K562 (cell line): ENCODE results near the gene FBXW7. TPM values are rescaled to one million over a fixed set of nuclear protein-coding genes. Genes with fewer than 3 reads are reported as not detected.
A peak's percentile ranks its signal among the peaks of the same experiment; 100 is the strongest.

Experiments
- ATAC-seq: fragments of 200-7000 bp; cut with Tn5 transposase; 3 replicates; pipeline ENCODE4 v1.9.1; 2020; ENCODE audit warnings: moderate library complexity
- BruUV-seq: library from RNA; stranded (reverse); fragments of 400-500 nt; replicated peaks from 2 replicates; lab custom pipeline; 2021; lab: Mats Ljungman, UMichigan
- CTCF ChIA-PET: fragments of 300-600 bp; formaldehyde crosslinking; extraction: SDS; loops from one replicate; lab custom pipeline; 2021; ENCODE audit warnings: low intra/inter-chr PET ratio; lab: Yijun Ruan, JAX
- POLR2A ChIA-PET: fragments of 300-600, 350-650 bp; sonication (Branson Sonifier 250); formaldehyde crosslinking; extraction: SDS; loops from one replicate; lab custom pipeline; 2021; ENCODE audit warnings: antibody characterized with exemption, inconsistent platforms; lab: Yijun Ruan, JAX
- DNase-seq, 4 experiments: peaks; one replicate each; pipeline versions ENCODE4 v3.0.0 to v3.0.0-alpha.2; 2011 to 2018; ENCODE audit warnings: low spot score in 3 of 4, mixed read lengths in 3 of 4; ENCODE audit errors: extremely low read depth in 1 of 4
- FAIRE-seq: peaks from 2 replicates; lab custom pipeline; 2011; peaks lifted over from hg19 to GRCh38; lab: Jason Lieb, UNC
- H2AFZ ChIP-seq: 2 replicates; pipeline ENCODE4 v1.6.0; 2011; ENCODE audit warnings: low read depth, low read length, control low read depth, inconsistent platforms
- H3K27ac ChIP-seq: fragments of 200-600 bp; 3 replicates; pipeline ENCODE4 v1.8.0; 2011; ENCODE audit warnings: low read depth, mild to moderate bottlenecking, control low read depth, inconsistent platforms, low read length, moderate library complexity, mixed read lengths; ENCODE audit errors: extremely low read depth
- H3K27me3 ChIP-seq, 2 experiments: fragments of 300-600 bp in 1 of 2; 2 replicates in 1 of 2; 3 replicates in 1 of 2; pipeline versions ENCODE4 v1.6.0 to v1.8.0; 2011; ENCODE audit warnings: inconsistent platforms in 2 of 2, low read length in 2 of 2, mild to moderate bottlenecking in 1 of 2, mixed read lengths in 1 of 2, moderate library complexity in 1 of 2; ENCODE audit not compliant: control insufficient read depth in 2 of 2, insufficient read depth in 2 of 2
- H3K36me3 ChIP-seq: fragments of 300-600 bp; 3 replicates; pipeline ENCODE4 v1.8.0; 2011; ENCODE audit warnings: mild to moderate bottlenecking, low read length, inconsistent platforms; ENCODE audit not compliant: control insufficient read depth, insufficient read depth
- H3K4me1 ChIP-seq, 2 experiments: fragments of 200-600 bp in 1 of 2; replicated peaks in 1 of 2; 2 replicates in 1 of 2; 3 replicates in 1 of 2; pipeline versions ENCODE4 v1.5.1 to v1.8.0; 2011; ENCODE audit warnings: inconsistent platforms in 2 of 2, low read length in 2 of 2, mild to moderate bottlenecking in 1 of 2, mixed read lengths in 1 of 2, moderate library complexity in 1 of 2; ENCODE audit not compliant: control insufficient read depth in 2 of 2, insufficient read depth in 2 of 2
- H3K4me2 ChIP-seq: 2 replicates; pipeline ENCODE4 v1.6.1; 2011; ENCODE audit warnings: low read length, control low read depth, inconsistent platforms, mixed read lengths; ENCODE audit not compliant: insufficient read depth
- H3K4me3 ChIP-seq: fragments of 200-600 bp; sonication (generic), shearing (Covaris generic); 2 replicates; pipeline ENCODE4 v1.5.1; 2016; ENCODE audit warnings: control low read depth, inconsistent platforms
- H3K79me2 ChIP-seq: fragments of 200-600 bp; 3 replicates; pipeline ENCODE4 v1.8.0; 2011; ENCODE audit warnings: low read length, inconsistent platforms; ENCODE audit not compliant: control insufficient read depth, insufficient read depth
- H3K9ac ChIP-seq, 2 experiments: 2 replicates each; pipeline versions ENCODE4 v1.6.0 to v1.6.1; 2011; ENCODE audit warnings: low read depth in 2 of 2, low read length in 2 of 2, control low read depth in 1 of 2, inconsistent platforms in 1 of 2, mild to moderate bottlenecking in 1 of 2, mixed read lengths in 1 of 2; ENCODE audit not compliant: insufficient read depth in 1 of 2
- H3K9me1 ChIP-seq: one replicate; pipeline ENCODE4 v1.6.0; 2011; ENCODE audit warnings: inconsistent platforms, mild to moderate bottlenecking, low read length, moderate library complexity; ENCODE audit not compliant: control insufficient read depth, insufficient read depth
- H3K9me3 ChIP-seq: replicated peaks from 2 replicates; pipeline ENCODE4 v1.5.1; 2011; ENCODE audit warnings: low read depth, low read length, inconsistent platforms; ENCODE audit not compliant: control insufficient read depth, insufficient read depth
- H4K20me1 ChIP-seq: replicated peaks from 2 replicates; pipeline ENCODE4 v1.6.1; 2011; ENCODE audit warnings: low read length, inconsistent platforms, mixed read lengths; ENCODE audit not compliant: control insufficient read depth, insufficient read depth
- BRD9 ChIP-seq: fragments of 450-650 bp; IDR thresholded peaks from 2 replicates; pipeline ENCODE4 v1.6.1; 2018; ENCODE audit warnings: low read depth; ENCODE audit not compliant: partially characterized antibody
- CREM ChIP-seq: IDR thresholded peaks from 2 replicates; pipeline ENCODE4 v1.6.1; 2014; ENCODE audit warnings: antibody characterized with exemption, low read depth
- DDX20 ChIP-seq: fragments of 450-650 bp; IDR thresholded peaks from 2 replicates; pipeline ENCODE4 v1.6.1; 2016; ENCODE audit warnings: missing genetic modification characterization, low read depth, mild to moderate bottlenecking, missing compliant biosample characterization, moderate library complexity
- FOXP1 ChIP-seq: sonication (generic); formaldehyde crosslinking; IDR thresholded peaks from 2 replicates; pipeline ENCODE4 v1.8.0; 2022; ENCODE audit warnings: mild to moderate bottlenecking, missing genetic modification reagents
- HMGXB4 ChIP-seq: sonication (generic); formaldehyde crosslinking; IDR thresholded peaks from 2 replicates; pipeline ENCODE4 v1.8.1; 2023; ENCODE audit warnings: mild to moderate bottlenecking, missing genetic modification reagents
- IRF9 ChIP-seq: fragments of 450-650 bp; IDR thresholded peaks from 2 replicates; pipeline ENCODE4 v1.6.1; 2016; ENCODE audit warnings: missing biosample characterization, missing genetic modification characterization
- LEF1 ChIP-seq: fragments of 450-650 bp; IDR thresholded peaks from 2 replicates; pipeline ENCODE4 v1.6.1; 2016; ENCODE audit warnings: mild to moderate bottlenecking
- NCOA1 ChIP-seq: fragments of 450-650 bp; IDR thresholded peaks from 2 replicates; pipeline ENCODE4 v1.6.1; 2016; ENCODE audit warnings: low read depth
- RBM25 ChIP-seq: fragments of 200-400 bp; formaldehyde crosslinking; IDR thresholded peaks from 2 replicates; pipeline ENCODE4 v1.6.1; 2018; ENCODE audit warnings: low read length, low read depth, moderate library complexity; ENCODE audit not compliant: severe bottlenecking
- TFE3 ChIP-seq: fragments of 450-650 bp; formaldehyde crosslinking; IDR thresholded peaks from 2 replicates; pipeline ENCODE4 v1.4.0; 2020; ENCODE audit warnings: mild to moderate bottlenecking, mixed read lengths
- THRA ChIP-seq: fragments of 450-650 bp; IDR thresholded peaks from 2 replicates; pipeline ENCODE4 v1.6.1; 2017; ENCODE audit warnings: mild to moderate bottlenecking, moderate library complexity
- USF2 ChIP-seq: sonication (generic); formaldehyde crosslinking; IDR thresholded peaks from 2 replicates; pipeline ENCODE4 v1.5.0; 2020; ENCODE audit warnings: missing genetic modification reagents
- ZNF444 ChIP-seq: fragments of 250-450 bp; sonication (Bioruptor Pico); IDR thresholded peaks from 2 replicates; pipeline ENCODE4 v1.4.0; 2020; ENCODE audit warnings: mild to moderate bottlenecking, moderate library complexity
- WGBS: fragments of 100-300 bp; shearing (Covaris generic); methylation state at CpG from one replicate; pipeline ENCODE4 v1.1.6; 2016; ENCODE audit warnings: low coverage, mixed read lengths; ENCODE audit not compliant: insufficient coverage; ENCODE audit errors: missing lambda C conversion rate; 5-methylcytosine and 5-hydroxymethylcytosine counted together
- in situ Hi-C: fragments of 300-500 bp; cut with MboI; formaldehyde crosslinking; loops from 4 replicates; pipeline ENCODE4 v1.15.0; 2018; ENCODE audit warnings: inconsistent platforms, mixed read lengths
- intact Hi-C: fragments of 100-400 bp; cut with micrococcal nuclease; formaldehyde crosslinking; loops from 2 replicates; pipeline ENCODE4 v1.14.2; 2022
- polyA plus RNA-seq, 8 experiments: library from polyadenylated mRNA; depleted of rRNA in 4 of 8; stranded (reverse) in 5 of 8; unstranded in 3 of 8; fragments of >200 nt; fragmentation: Nextera tagmentation in 2 of 8; fragmentation: Illumina TruSeq in 1 of 8; extraction: Ambion mirVana in 2 of 8; extraction: Trizol in 1 of 8; gene quantifications; 2 replicates each; pipeline versions ENCODE4 v1.2.1 to v1.2.3, GENCODE V29; 2011 to 2014; ENCODE audit warnings: inconsistent platforms in 1 of 8, missing spikeins in 1 of 8
- total RNA-seq, 7 experiments: library from RNA; depleted of rRNA in 6 of 7; stranded (reverse); fragments of >200 nt in 6 of 7; fragmentation: Illumina TruSeq in 2 of 7; extraction: Trizol in 2 of 7; gene quantifications; 2 replicates each; pipeline versions ENCODE4 v1.2.1 to v1.2.3, GENCODE V29; 2011 to 2021; ENCODE audit warnings: low replicate concordance in 1 of 7

The FBXW7 gene
- total and polyA plus RNA-seq, 9 of the 15 experiments (the other 6 are each of a cell fraction or from before 2014, with no cell fraction given): 6.8 to 44.2 (median 16.4) TPM

GRCh38 chr4:152522245-152522644 lies 13.6 kb downstream of the FBXW7 start:
- Histone ChIP-seq H3K4me3 (no peak overlapping the region), H3K4me2 (no peak overlapping the region), H3K27me3 (no peaks in the 10 kb centered on the region), H4K20me1 (no peaks in the 10 kb centered on the region), H3K9ac (no peak overlapping the region), H3K79me2 (peaks cover 79% of the 10 kb centered on the region), H3K9me1 (no peaks in the 10 kb centered on the region), H2AFZ (no peak overlapping the region)
- FAIRE-seq (peak; percentile 42), DNase-seq (no peak)
- BruUV-seq: no TSS peak
- WGBS: 64% methylated on average over 2 of the region's 2 CpGs
- CTCF ChIA-PET: no interaction called here
- TF ChIP-seq DDX20 (tag) (no peak), TFE3 (CRISPR knock-in tag) (no peak), NCOA1 (no peak), THRA (no peak), LEF1 (no peak), ZNF444 (CRISPR knock-in tag) (no peak), RBM25 (no peak), FOXP1 (CRISPR knock-in tag) (no peak), HMGXB4 (CRISPR knock-in tag) (no peak), BRD9 (no peak), IRF9 (tag) (no peak), CREM (no peak), USF2 (no peak)
- TF ChIP-seq, all 486 proteins: peak for 0
- intact Hi-C loops (no loop called here), in situ Hi-C loops (no loop called here)
- Histone ChIP-seq H3K9me3 (no peaks in the 10 kb centered on the region), H3K27ac (no peak overlapping the region), H3K36me3 (no peaks in the 10 kb centered on the region), H3K4me1 (peaks cover 0 to 26% of the 10 kb centered on the region in 2 experiments; a peak in 4 of 5 replicates)
- ATAC-seq: no peak
- POLR2A ChIA-PET: interaction anchor here (0.9 to 2.5 kb wide), 2 partner anchors 10 to 18 kb away, joined by 4 to 8 read pairs; no protein-coding TSS in a partner anchor
